GM19395 (cell line): Measurements from ENCODE around the gene RIPOR2.

Source experiments
- ATAC-seq: cut with Tn5 transposase; IDR thresholded peaks from one replicate; pipeline ENCODE4 v1.9.1; 2021; ENCODE audit warnings: mild to moderate bottlenecking, moderate library complexity; ENCODE audit not compliant: unreplicated experiment

The RIPOR2 gene

GRCh38 chr6:24824142-24824938 lies 111.4 kb downstream of the RIPOR2 start:
- no peak for ATAC-seq

GRCh38 chr6:24823185-24823584 lies 112.6 kb downstream of the RIPOR2 start:
- ATAC-seq = no peak

DNA sequence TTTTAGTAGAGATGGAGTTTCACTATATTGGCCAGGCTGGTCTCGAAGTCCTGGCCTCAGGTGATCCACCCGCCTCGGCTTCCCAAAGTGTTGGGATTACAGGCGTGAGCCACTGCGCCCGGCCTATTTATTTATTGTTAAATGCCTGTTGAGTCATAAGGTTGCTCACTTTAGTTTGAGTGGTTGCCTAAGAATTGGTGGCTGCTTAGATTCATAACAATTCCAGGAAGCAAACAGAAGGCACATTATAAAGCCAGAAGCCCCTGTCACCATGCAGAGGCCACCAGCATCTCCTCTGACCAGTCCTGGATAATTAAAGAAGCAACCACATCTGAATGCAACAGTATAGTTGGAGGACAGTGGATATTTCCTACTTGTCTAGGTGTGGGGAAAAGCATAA lies 113.1 kb downstream of the RIPOR2 start:
- no peak for ATAC-seq

GRCh38 chr6:24821860-24822444 lies 113.8 kb downstream of the RIPOR2 start:
- ATAC-seq = no peak

GRCh38 chr6:24818346-24818745 lies 117.4 kb downstream of the RIPOR2 start:
- no peak for ATAC-seq

- no peak for ATAC-seq
Observed at GRCh38 chr6:24809728-24810127, 126.0 kb downstream of the RIPOR2 start.

DNA sequence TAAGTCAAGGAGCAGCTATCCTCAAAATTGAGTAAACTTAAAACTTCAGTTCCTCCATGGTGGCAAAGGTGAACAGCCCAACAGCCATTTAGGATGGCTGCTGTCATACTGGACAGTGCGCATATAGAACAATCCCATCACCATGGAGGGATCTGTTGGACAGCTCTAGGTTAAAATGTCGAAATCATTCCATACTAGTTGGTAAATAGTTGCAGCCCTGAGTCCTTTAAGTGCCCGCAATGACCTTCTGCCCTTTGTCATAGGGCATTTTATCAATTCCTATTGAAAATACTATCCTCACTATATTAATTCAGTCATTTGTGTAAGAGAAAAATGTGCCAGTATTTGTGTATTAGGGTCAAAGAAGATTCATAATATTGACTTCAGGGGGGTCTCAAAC lies 128.2 kb downstream of the RIPOR2 start:
- no peak for ATAC-seq

DNA sequence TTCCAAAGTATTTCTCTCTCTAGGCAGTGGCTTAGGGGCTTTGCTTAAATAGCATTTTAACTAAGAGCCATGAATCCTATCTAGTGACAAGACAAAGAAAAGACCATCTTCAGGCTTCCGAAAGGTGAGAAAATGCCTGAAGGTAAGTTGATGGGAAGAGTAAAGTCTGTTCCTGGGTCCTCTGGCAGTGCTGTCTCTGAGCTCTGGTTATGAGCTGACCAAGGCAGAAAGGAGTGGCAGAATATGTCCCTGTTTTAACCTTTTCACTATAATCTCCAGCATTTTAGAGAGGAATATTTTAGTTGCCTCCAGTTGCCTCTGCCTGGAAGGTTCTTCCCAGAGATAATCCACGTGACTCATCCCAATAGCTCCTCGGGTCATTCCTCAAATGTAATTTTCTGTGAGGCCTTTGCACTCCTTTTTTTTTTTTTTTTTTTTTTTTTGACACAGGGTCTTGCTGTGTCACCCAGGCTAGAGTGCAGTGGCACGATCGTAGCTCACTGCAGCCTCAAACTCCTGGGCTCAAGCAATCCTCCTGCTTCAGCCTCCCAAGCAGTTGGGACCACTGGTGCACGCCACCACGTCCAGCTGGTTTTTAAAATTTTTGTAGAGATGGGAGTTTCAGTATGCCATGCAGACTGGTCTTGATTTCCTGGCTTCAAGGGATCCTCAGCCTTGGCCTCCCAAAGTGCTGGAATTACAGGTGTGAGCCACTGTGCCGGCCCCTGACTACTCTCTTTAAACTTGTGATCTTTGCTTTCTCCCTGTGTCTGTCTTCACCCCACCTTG lies 133.3 kb downstream of the RIPOR2 start:
- ATAC-seq = no peak

DNA sequence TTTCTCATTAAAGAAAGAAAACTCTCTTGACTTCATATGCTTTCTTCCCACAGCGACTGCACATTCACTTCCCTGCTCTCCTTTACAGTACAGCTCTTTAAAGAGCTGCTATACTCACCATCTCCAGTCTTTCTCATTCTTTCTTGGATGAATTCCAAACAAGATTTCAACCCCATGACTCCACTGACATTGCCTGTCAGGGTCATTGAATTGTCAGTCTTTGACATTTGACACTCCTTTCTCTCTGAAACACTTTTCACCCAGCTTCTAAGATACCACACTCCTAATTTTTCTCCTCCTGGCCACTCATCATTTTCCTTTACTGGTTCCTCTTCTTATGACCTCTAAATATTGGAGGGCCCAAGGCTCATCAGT lies 136.2 kb downstream of the RIPOR2 start:
- no peak for ATAC-seq

DNA sequence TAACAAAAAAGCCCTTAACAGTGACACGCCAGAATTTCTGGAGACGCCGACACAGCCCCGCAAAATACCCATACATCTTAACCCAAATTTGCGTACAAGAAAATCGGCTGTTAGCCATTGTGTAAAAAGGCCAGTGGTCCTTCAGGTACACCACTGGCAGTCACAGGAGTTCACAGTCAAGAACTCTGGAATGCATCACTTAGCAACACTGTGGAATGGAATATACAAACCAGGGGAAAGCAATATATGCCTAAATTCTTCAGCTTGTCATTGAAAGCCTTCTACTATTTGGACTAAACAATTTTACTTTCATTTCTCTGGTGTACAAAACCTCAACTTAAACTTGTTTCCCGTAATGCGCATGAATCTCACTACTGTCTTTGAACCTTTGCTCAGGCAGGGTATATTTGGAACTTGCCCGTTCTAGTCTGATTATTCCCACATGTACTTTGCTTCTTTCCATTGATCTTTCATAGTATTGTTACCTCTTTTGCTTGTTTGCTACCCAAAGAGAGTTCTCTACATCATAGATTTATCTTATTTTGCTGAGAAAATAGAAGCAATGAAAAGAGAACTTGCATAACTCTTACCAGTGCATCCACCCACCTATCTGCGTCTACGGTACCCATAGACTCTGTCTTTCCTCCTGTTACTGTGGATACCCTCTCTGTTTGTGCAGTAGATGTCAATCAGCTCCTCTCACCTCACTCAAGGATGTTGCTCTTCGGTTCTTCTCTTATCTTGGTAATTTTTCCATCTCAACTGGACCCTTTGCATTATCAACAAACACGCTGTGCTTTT lies 136.8 kb downstream of the RIPOR2 start, which contains the start of gene ARMH2:
Gene ARMH2, minus strand, starts transcription at position 178 of the 801 bp plus-strand sequence. Its CDS starts 60 bp downstream, at position 118.
- no peak for ATAC-seq

DNA sequence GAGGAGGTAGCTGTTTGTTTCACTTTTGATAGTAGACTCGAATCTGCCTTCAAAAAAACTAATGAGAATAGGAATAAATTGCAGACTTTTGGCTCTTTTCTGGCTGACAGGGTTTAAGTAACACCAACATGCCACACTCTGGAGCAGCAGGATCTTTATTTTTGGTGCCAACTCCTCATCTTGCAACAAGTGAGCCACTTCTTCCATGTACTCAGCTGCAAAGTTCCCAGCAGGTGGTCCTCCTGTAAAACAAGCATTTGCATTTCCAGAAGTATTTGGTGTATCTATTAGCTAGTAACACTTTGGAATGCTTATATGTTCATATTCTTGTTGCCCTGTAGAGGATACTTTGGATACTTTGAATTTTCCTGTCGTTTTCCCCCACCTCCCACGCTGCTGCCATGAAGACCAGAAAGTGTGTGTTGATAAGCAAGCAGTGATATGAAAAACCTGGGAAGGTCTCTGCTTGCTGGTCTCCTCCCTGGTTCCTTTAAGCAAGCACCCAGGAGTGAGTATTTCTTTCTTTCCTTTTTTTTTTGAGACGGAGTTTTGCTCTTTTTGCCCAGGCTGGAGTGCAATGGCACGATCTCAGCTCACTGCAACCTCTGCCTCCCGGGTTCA lies 138.1 kb downstream of the RIPOR2 start:
- no peak for ATAC-seq

DNA sequence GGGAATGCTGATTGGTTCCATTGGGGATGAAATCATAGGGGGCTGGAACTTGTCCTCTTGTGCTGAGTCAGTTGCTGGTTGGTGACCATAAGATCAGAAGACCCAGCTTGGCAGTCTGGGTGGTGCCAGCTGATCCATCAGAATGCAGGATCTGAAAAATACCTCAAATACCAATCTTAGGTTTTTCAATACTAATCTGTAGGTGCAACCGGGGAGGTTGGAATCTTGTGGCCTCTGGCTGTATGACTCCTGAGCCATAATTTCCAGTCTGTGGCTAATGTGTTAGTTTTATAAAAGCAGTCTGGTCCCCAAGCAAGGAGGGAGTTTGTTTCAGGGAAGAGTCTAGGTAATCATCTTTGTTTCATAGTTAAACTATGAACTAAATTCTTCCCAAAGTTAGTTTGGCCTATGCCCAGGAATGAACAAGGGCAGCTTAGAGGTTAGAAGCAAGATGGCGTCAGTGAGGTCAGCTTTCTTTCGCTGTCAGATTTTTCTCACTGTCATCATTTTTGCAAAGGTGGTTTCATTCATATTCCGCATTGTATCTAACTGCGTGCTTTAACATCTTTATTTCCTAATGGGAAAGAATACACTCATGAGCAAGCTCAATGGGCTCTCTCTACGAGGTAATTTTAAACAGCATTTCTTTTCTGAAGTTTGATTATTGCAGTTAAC lies 139.0 kb downstream of the RIPOR2 start:
- ATAC-seq = no peak

- no peak for ATAC-seq
Observed at GRCh38 chr6:24795106-24795505, 140.7 kb downstream of the RIPOR2 start.

GRCh38 chr6:24788031-24788665 lies 147.6 kb downstream of the RIPOR2 start:
- ATAC-seq = no peak

GRCh38 chr6:24780206-24780605 lies 155.6 kb downstream of the RIPOR2 start:
- ATAC-seq = no peak

- ATAC-seq = no peak
Observed at GRCh38 chr6:24779416-24780016, 156.2 kb downstream of the RIPOR2 start.

DNA sequence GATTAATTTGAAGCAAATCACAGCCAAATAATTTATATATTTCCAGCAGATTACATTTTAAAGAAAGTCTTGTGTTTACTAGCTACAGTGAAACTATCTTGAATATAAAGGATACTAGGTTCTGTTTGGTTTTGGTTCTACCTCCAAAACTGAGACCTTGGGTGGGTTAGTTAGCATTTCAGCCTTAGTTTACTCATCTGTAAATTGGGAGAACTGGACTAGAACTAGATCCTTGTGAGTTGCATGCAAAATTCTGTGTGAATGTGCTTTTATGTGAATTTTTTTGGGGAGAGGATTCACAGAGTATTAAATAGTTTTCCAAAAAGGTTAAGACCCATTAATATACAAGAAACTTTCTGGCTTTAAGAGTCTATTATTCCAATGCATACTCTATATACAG lies 156.9 kb downstream of the RIPOR2 start:
- ATAC-seq = no peak

GRCh38 chr6:24778121-24778520 lies 157.6 kb downstream of the RIPOR2 start:
- no peak for ATAC-seq

- ATAC-seq = no peak
Observed at GRCh38 chr6:24777227-24777626, 158.5 kb downstream of the RIPOR2 start.
